HCT116 (cell line): ENCODE results near the gene MRPS23. TPM values are rescaled to one million over a fixed set of nuclear protein-coding genes. Genes with fewer than 3 reads are reported as not detected.
A peak's percentile ranks its signal among the peaks of the same experiment; 100 is the strongest.

Experiments
- ATAC-seq: fragments of 200-7000 bp; cut with Tn5 transposase; 2 replicates; pipeline ENCODE4 v1.9.1; 2020; ENCODE audit warnings: mild to moderate bottlenecking, moderate library complexity
- BruUV-seq: library from RNA; stranded (reverse); fragments of 400-500 nt; replicated peaks from 2 replicates; lab custom pipeline; 2021; lab: Mats Ljungman, UMichigan
- CTCF ChIA-PET: fragments of 300-600 bp; sonication (Branson Sonifier 250); formaldehyde crosslinking; loops from one replicate; lab custom pipeline; 2021; ENCODE audit warnings: antibody characterized with exemption; lab: Charles Lee
- POLR2A ChIA-PET: fragments of 300-600, 350-600 bp; sonication (Branson Sonifier 250); formaldehyde crosslinking; loops from one replicate; lab custom pipeline; 2021; ENCODE audit warnings: antibody characterized with exemption; lab: Charles Lee
- RAD21 ChIA-PET, 2 experiments: fragments of 300-600 bp; sonication (Branson Sonifier 250); formaldehyde crosslinking; loops; one replicate each; lab custom pipeline; 2023; ENCODE audit warnings: low total read pairs in 2 of 2; ENCODE audit not compliant: uncharacterized antibody in 2 of 2, unreplicated experiment in 2 of 2, low non-redundant PET in 1 of 2; lab: Charles Lee
- DNase-seq: peaks from one replicate; pipeline ENCODE4 v3.0.0-alpha.2; 2010; ENCODE audit warnings: low read depth, low spot score
- H2AFZ ChIP-seq: fragments of 200-600 bp; shearing (Covaris generic), sonication (generic); 2 replicates; pipeline ENCODE4 v1.6.1; 2017; ENCODE audit warnings: low read depth, mixed run types, mixed read lengths, antibody characterized with exemption, low read length; ENCODE audit not compliant: poor library complexity, severe bottlenecking
- H3K27ac ChIP-seq: 2 replicates; pipeline ENCODE4 v1.5.1; 2012; ENCODE audit warnings: low read depth, low read length
- H3K27me3 ChIP-seq: fragments of 200-600 bp; sonication (generic); 2 replicates; pipeline ENCODE4 v1.6.1; 2016; ENCODE audit warnings: mixed run types, low read length, mixed read lengths; ENCODE audit not compliant: insufficient read depth
- H3K36me3 ChIP-seq, 2 experiments: fragments of 200-500 bp in 1 of 2; fragments of 200-600 bp in 1 of 2; sonication (Bioruptor generic) in 1 of 2; sonication (generic) in 1 of 2; 2 replicates each; pipeline versions ENCODE4 v1.5.1 to v1.6.1; 2014 to 2016; ENCODE audit warnings: low read length in 2 of 2, inconsistent platforms in 1 of 2, mixed read lengths in 1 of 2, mixed run types in 1 of 2; ENCODE audit not compliant: insufficient read depth in 2 of 2, control insufficient read depth in 1 of 2
- H3K4me1 ChIP-seq, 2 experiments: fragments of 200-600 bp in 1 of 2; sonication (generic) in 1 of 2; 2 replicates each; pipeline versions ENCODE4 v1.5.1 to v1.6.1; 2012 to 2017; ENCODE audit warnings: low read length in 2 of 2, inconsistent platforms in 1 of 2, mild to moderate bottlenecking in 1 of 2, mixed read lengths in 1 of 2, mixed run types in 1 of 2, moderate library complexity in 1 of 2; ENCODE audit not compliant: insufficient read depth in 2 of 2, control insufficient read depth in 1 of 2
- H3K4me2 ChIP-seq: fragments of 200-600 bp; sonication (generic); 2 replicates; pipeline ENCODE4 v1.6.1; 2017; ENCODE audit warnings: mixed run types, low read length, mixed read lengths
- H3K4me3 ChIP-seq, 2 experiments: fragments of 200-600 bp in 1 of 2; sonication (generic) in 1 of 2; replicated peaks in 1 of 2; 2 replicates each; pipeline ENCODE4 v1.5.1; 2011 to 2016; ENCODE audit warnings: low read length in 2 of 2, control low read depth in 1 of 2, low read depth in 1 of 2, mild to moderate bottlenecking in 1 of 2, mixed read lengths in 1 of 2, mixed run types in 1 of 2
- H3K79me2 ChIP-seq: fragments of 200-600 bp; sonication (generic); 2 replicates; pipeline ENCODE4 v1.6.1; 2017; ENCODE audit warnings: mild to moderate bottlenecking, mixed run types, low read length, moderate library complexity, mixed read lengths; ENCODE audit not compliant: insufficient read depth
- H3K9ac ChIP-seq: fragments of 200-600 bp; sonication (generic); 2 replicates; pipeline ENCODE4 v1.6.1; 2016; ENCODE audit warnings: low read length, mixed read lengths
- H3K9me2 ChIP-seq: fragments of 200-600 bp; sonication (generic), shearing (Covaris generic); 2 replicates; pipeline ENCODE4 v1.6.1; 2017; ENCODE audit warnings: mixed run types, mild to moderate bottlenecking, moderate library complexity; ENCODE audit not compliant: insufficient read depth
- H3K9me3 ChIP-seq, 2 experiments: fragments of 200-500 bp in 1 of 2; fragments of 200-600 bp in 1 of 2; sonication (Bioruptor generic) in 1 of 2; sonication (generic) in 1 of 2; 2 replicates each; pipeline ENCODE4 v1.6.1; 2014 to 2017; ENCODE audit warnings: low read length in 2 of 2, mixed read lengths in 2 of 2, inconsistent platforms in 1 of 2, low read depth in 1 of 2, mild to moderate bottlenecking in 1 of 2, mixed run types in 1 of 2, moderate library complexity in 1 of 2; ENCODE audit not compliant: control insufficient read depth in 1 of 2, insufficient read depth in 1 of 2
- H4K20me1 ChIP-seq: fragments of 200-600 bp; sonication (generic), shearing (Covaris generic); 2 replicates; pipeline ENCODE4 v1.6.1; 2017; ENCODE audit warnings: mixed run types, mild to moderate bottlenecking, moderate library complexity; ENCODE audit not compliant: insufficient read depth
- CBX3 ChIP-seq: IDR thresholded peaks from 2 replicates; pipeline ENCODE4 v1.6.1; 2012; ENCODE audit warnings: low read depth
- CEBPB ChIP-seq: IDR thresholded peaks from 2 replicates; pipeline ENCODE4 v1.6.1; 2012; ENCODE audit warnings: low read depth
- CTCF ChIP-seq, 3 experiments: fragments of 200-600 bp in 1 of 3; sonication (generic) in 1 of 3; IDR thresholded peaks in 2 of 3; conservative IDR thresholded peaks in 1 of 3; 2 replicates each; pipeline ENCODE4 v1.5.1; 2012 to 2017; ENCODE audit warnings: low read depth in 2 of 3, low read length in 2 of 3, antibody characterized with exemption in 1 of 3, borderline replicate concordance in 1 of 3, control low read depth in 1 of 3, mild to moderate bottlenecking in 1 of 3, mixed read lengths in 1 of 3, mixed run types in 1 of 3, moderate library complexity in 1 of 3; ENCODE audit not compliant: insufficient read depth in 1 of 3
- ELF1 ChIP-seq: IDR thresholded peaks from 2 replicates; pipeline ENCODE4 v1.6.1; 2012; ENCODE audit warnings: low read depth, borderline replicate concordance
- EZH2 ChIP-seq: fragments of 200-600 bp; sonication (generic); IDR thresholded peaks from 2 replicates; pipeline ENCODE4 v1.6.1; 2017; ENCODE audit warnings: antibody characterized with exemption, mixed run types
- POLR2A ChIP-seq: IDR thresholded peaks from 2 replicates; pipeline ENCODE4 v1.7.0; 2011; ENCODE audit warnings: borderline replicate concordance; ENCODE audit not compliant: insufficient read depth, insufficient read length; ENCODE audit errors: extremely low read depth
- POLR2AphosphoS5 ChIP-seq: IDR thresholded peaks from 2 replicates; pipeline ENCODE4 v1.6.1; 2011; ENCODE audit warnings: mild to moderate bottlenecking, low read depth, low read length, moderate library complexity
- RAD21 ChIP-seq: IDR thresholded peaks from 2 replicates; pipeline ENCODE4 v1.6.1; 2012; ENCODE audit warnings: low read depth, mild to moderate bottlenecking
- REST ChIP-seq: IDR thresholded peaks from 2 replicates; pipeline ENCODE4 v1.6.1; 2012; ENCODE audit warnings: low read depth
- SIN3A ChIP-seq: IDR thresholded peaks from 2 replicates; pipeline ENCODE4 v1.6.1; 2012; ENCODE audit warnings: low read depth
- SP1 ChIP-seq: IDR thresholded peaks from 2 replicates; pipeline ENCODE4 v1.6.1; 2012; ENCODE audit warnings: low read depth
- TCF7L2 ChIP-seq: IDR thresholded peaks from 2 replicates; pipeline ENCODE4 v1.7.0; 2011; ENCODE audit warnings: borderline replicate concordance, inconsistent platforms; ENCODE audit not compliant: insufficient read depth, insufficient read length; ENCODE audit errors: extremely low read depth
- YY1 ChIP-seq: IDR thresholded peaks from 2 replicates; pipeline ENCODE4 v1.6.1; 2011; ENCODE audit warnings: low read length, low read depth, moderate library complexity, mild to moderate bottlenecking; ENCODE audit not compliant: insufficient replicate concordance; ENCODE audit errors: extremely low read depth
- ZFX ChIP-seq: fragments of 450-650 bp; IDR thresholded peaks from 2 replicates; pipeline ENCODE4 v1.6.1; 2017
- ZNF274 ChIP-seq: fragments of 200-500 bp; sonication (Bioruptor generic); IDR thresholded peaks from 2 replicates; pipeline ENCODE4 v1.6.1; 2014; ENCODE audit warnings: mild to moderate bottlenecking, low read depth, low read length, inconsistent platforms
- intact Hi-C: fragments of 100-400 bp; cut with micrococcal nuclease; formaldehyde crosslinking; loops from 2 replicates; pipeline ENCODE4 v1.10.0; 2022
- total RNA-seq: library from RNA; stranded (reverse); gene quantifications from one replicate; pipeline ENCODE4 v1.2.1, GENCODE V29; 2021; ENCODE audit not compliant: unreplicated experiment
- TF ChIP-seq, protein P1 (sequence below): IDR thresholded peaks from 2 replicates; pipeline ENCODE4 v1.6.1; 2012
- TF ChIP-seq, protein P2 (sequence below): IDR thresholded peaks from 2 replicates; pipeline ENCODE4 v1.6.1; 2011; ENCODE audit warnings: mild to moderate bottlenecking, low read length, moderate library complexity; ENCODE audit not compliant: insufficient replicate concordance; ENCODE audit errors: extremely low read depth
- TF ChIP-seq, protein P3 (sequence below): IDR thresholded peaks from 2 replicates; pipeline ENCODE4 v1.6.1; 2012

Gene MRPS23
- total RNA-seq, 1 experiment from 2014 or later = 109 TPM

DNA sequence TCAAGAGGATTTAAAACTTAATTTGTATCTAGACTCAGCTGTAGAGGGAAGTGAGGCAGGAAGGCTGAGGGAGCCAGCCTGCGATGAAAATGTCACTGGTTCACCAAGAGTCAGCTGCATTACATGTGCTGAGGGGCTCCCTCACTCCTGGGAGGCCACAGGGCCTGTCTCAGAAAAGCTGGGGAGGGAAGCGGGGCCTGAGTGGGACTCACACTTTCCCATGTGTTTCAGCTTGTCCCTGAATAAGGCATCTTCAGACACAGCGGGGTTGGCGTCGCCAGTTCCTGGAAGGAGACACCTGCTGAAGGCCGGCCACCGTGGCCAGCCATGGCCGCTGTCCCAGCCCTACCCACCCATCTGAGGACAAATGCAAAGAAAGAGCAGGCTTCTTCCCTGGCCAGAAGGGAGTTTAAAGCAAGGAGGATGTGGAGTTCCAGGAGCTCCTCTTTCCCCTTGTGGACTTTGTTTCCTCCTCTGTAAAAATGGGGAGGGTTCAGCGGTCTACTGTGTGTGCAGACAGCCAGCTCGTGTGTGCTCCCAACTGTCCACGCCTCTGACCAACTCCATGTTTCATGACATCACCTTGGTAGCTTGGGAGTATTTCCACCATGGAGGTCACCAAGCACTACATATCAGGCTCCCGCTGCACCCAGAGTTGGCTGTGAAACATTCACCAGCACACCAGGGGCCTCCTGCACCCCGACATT lies 19.2 kb upstream of the MRPS23 start:
- ChIA-PET RAD21 (interaction anchor here (0.9 to 1.9 kb wide), 3 partner anchors 8 to 83 kb away, joined by 3 to 7 read pairs (median 6); no protein-coding TSS in a partner anchor), POLR2A (interaction anchor here (0.6 to 3.0 kb wide), 8 partner anchors 8 to 1947 kb away, joined by 3 to 25 read pairs (median 5); no protein-coding TSS in a partner anchor), CTCF (interaction anchor here (0.8 to 5.0 kb wide), 7 partner anchors 10 to 138 kb away, joined by 3 to 36 read pairs (median 7); partner anchors contain the start of gene SRSF1)
- H3K4me1 ChIP-seq = peaks cover 52 to 89% of the 10 kb centered on the region in 2 experiments
- no peaks in the 10 kb centered on the region for H3K9me3 ChIP-seq
- H3K36me3 ChIP-seq = peaks cover 2 to 37% of the 10 kb centered on the region in 2 experiments; a peak in 2 of 4 replicates
- intact Hi-C loops = loop anchor here (1.0 to 2.0 kb wide), 2 partner anchors 23 to 80 kb away; no protein-coding TSS in a partner anchor
- no TSS peak for BruUV-seq
- H2AFZ ChIP-seq = no peak overlapping the region
- TF ChIP-seq ZFX (no peak), CTCF (IDR thresholded peaks at IDR 0.05 in 2 of 3, conservative IDR thresholded peaks at IDR 0.05 in 1 of 3; ENCODE audit: borderline replicate concordance in 1 of 3, insufficient read depth in 1 of 3, low read depth in 2 of 3, low read length in 2 of 3) (no peak), SP1 (no peak), ZNF274 (no peak), CEBPB (no peak), TCF7L2 (no peak), ELF1 (no peak), CBX3 (no peak), POLR2AphosphoS5 (no peak), YY1 (no peak), EZH2 (no peak), RAD21 (no peak), SIN3A (no peak), REST (no peak), POLR2A (no peak)
- TF ChIP-seq, protein P1, sequence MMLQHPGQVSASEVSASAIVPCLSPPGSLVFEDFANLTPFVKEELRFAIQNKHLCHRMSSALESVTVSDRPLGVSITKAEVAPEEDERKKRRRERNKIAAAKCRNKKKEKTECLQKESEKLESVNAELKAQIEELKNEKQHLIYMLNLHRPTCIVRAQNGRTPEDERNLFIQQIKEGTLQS = no peak
- TF ChIP-seq, protein P2, sequence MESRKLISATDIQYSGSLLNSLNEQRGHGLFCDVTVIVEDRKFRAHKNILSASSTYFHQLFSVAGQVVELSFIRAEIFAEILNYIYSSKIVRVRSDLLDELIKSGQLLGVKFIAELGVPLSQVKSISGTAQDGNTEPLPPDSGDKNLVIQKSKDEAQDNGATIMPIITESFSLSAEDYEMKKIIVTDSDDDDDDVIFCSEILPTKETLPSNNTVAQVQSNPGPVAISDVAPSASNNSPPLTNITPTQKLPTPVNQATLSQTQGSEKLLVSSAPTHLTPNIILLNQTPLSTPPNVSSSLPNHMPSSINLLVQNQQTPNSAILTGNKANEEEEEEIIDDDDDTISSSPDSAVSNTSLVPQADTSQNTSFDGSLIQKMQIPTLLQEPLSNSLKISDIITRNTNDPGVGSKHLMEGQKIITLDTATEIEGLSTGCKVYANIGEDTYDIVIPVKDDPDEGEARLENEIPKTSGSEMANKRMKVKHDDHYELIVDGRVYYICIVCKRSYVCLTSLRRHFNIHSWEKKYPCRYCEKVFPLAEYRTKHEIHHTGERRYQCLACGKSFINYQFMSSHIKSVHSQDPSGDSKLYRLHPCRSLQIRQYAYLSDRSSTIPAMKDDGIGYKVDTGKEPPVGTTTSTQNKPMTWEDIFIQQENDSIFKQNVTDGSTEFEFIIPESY = no peak
- TF ChIP-seq, protein P3, sequence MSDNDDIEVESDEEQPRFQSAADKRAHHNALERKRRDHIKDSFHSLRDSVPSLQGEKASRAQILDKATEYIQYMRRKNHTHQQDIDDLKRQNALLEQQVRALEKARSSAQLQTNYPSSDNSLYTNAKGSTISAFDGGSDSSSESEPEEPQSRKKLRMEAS = no peak
- H4K20me1 ChIP-seq = no peaks in the 10 kb centered on the region
- no peaks in the 10 kb centered on the region for H3K79me2 ChIP-seq
- peak overlapping the region; percentile 76 for H3K4me2 ChIP-seq
- peak overlapping the region; percentile 58 for H3K9ac ChIP-seq
- ATAC-seq (0 out of 2 replicates have a peak, but pooled peaks have one; percentile 0), DNase-seq (no peak)
- H3K9me2 ChIP-seq = no peaks in the 10 kb centered on the region
- no peak overlapping the region for H3K4me3 ChIP-seq
- H3K27me3 ChIP-seq = no peaks in the 10 kb centered on the region
- peak overlapping the region; percentile 77 for H3K27ac ChIP-seq
